Measurements from ENCODE around the gene CLEC19A.

CLEC19A gene

DNA sequence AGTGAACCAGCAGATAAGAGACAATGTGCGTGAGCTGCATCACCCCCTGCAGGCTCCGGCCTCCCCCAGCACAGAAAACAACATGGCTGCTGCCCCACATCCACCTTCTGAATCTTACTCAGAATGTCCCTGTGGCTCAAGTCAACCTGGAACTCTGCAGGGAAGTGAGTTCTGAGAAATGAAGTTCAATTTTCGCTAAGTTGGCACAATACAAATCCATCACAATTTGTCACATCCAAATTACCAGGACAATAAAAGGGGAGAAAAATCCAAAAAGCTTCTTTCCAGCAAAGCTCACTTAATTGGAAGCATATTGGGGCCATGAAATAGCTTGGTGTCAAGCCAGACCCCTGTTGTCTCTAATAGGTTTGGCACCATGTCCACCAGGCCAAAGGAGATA, 38.1 kb downstream of the CLEC19A start:
- no peak for DNase-seq (ENCODE audit: low read depth in 2 of 2)

DNA sequence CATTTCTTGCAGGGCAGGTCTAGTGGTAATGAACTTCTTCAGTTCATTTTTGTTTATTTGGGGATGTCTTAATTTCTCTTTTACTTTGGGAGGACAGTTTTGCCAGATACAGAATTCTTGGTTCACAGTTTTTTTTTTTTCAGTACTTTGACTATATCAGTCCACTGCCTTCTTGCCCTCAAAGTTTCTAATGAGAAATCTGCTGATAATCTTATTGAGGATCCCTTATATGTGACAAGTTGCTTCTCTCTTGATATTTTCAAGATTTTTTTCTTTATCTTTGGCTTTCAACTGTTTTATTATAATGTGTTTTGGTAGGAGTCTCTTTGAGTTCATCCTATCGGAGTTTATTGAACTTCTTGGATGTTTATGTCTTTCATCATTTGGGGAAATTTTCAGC, 42.8 kb downstream of the CLEC19A start:
- no peak for DNase-seq (ENCODE audit: low read depth in 2 of 2)

DNA sequence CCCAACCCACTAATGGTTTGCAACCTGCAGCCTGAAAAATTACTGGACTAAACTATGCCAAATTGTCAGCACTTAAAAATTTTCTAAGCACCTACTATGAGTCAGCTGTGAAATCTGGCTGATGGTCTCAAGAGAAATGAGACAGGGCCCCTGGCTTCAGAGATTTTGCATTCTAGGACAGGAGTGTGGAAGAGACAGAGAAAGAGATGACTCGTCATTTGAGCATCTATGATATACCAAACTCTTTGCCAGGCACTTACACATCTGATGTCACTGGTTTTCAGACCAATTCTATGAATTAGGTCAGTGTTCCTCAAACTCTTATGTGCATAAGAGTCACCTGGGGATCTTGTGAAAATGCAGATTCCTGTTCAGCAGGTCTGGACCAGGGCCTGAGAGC, 44.4 kb downstream of the CLEC19A start:
- no peak for DNase-seq (ENCODE audit: low read depth in 2 of 2)

DNA sequence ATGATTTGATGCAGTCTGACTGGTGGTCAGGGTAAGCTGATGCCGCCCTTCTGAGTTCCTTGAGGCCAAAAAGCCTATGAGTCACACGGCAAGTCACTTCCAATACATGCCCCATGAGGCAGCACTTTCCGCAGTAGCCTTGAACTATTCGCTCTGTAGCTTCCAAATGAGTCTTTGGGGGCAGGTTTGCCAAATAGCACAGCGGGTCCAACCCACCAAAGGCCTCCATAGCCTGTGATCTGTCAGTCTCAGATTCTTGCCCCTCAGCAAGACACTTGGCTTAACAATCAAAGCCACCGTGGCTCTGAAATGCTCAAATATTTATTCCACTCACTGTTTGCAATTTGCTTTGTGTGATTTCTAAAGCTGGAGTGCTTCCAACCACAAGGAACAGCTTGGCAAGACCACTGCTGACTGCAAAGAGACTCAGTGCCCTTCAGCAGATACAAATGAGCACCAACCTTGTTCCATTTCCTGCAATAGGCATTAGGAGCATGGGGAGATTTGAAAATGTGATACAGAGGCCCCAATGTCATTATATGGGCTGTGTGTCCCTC, 45.4 kb downstream of the CLEC19A start:
- no peak for DNase-seq (ENCODE audit: low read depth in 2 of 2)

DNA sequence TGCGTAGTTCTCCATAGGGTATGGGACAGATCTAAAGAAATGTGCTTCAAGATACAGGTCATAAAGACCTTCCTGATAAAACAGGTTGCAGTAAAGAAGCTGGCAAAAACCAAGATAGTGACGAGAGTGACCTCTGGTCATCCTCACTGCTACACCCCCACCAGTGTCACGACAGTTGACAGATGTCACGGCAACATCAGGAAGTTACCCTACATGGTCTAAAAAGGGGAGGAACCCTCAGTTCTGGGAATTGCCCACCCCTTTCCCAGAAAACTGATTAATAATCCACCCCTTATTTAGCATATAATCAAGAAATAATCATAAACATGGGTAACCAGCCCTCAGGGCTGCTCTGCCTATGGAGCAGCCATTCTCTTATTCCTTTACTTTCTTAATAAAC, 46.3 kb downstream of the CLEC19A start:
- no peak for DNase-seq (ENCODE audit: low read depth in 2 of 2)

DNA sequence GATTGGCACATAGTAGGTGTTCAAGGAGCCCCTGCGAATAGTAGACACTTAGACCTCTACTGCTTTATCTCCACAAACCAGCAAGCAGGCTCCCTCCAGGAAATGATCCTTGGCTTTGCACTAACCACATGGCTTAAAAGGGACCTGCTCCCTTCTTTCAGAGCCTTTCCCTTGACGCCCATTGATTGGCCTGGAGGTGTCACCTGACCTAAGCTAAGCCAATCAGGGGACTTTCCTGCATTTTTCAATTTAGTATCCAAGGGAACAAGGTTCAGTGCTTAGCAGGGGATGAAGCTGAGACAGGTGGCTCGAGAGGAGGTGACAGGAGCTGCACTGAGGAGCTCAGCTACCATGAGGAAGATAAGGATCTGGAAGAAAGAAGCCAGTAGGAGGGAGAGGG, 52.8 kb downstream of the CLEC19A start:
- DNase-seq (ENCODE audit: low read depth in 2 of 2), result no peak

DNA sequence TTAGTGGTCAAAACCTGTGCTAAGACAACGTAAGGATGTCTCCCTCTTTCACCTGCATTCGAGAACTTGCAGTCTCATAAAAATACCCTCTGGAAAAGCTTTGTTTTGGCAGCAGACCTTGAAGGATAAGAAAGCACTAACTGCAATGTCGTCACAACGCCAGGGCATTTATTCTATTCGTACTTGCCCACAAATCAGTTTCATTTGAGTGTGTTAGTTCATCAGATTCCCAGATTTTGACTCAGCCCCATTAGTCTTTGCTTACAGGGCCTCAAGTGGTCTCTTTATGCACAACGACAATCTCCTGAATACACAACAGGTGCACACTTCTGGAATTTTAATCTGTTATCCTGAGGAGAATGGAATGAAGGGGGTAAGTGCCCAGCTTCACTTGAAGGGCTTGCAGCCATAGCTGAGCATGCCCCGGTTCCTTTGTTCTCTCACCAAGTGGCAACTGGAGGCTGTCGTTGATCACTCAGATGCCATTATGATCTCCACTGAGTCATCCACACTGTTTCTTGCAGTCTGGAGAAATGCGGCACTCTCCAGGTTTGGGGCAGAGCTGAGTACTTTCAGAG, 58.8 kb downstream of the CLEC19A start:
- no peak for DNase-seq (ENCODE audit: low read depth in 2 of 2)

DNA sequence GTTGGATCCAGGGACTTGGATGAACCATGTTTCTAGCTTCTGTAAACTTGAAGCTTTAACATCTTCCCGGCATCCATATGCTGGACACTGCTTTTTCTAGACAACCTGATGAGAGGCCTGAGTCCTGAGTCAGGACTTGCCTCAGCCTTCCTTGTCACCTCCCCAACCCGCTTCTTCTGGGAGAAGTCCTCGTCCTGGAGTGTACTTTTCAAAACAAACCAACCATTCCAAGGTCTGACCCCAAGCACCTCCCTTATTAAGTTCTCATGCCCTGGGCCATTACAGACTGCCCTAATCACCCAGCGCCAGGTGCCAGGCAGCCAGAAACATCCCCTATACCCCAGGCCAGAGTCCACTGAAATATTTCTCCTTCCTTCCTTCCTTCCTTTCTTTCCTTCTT, 59.4 kb downstream of the CLEC19A start:
- DNase-seq (ENCODE audit: low read depth in 2 of 2), result no peak

DNA sequence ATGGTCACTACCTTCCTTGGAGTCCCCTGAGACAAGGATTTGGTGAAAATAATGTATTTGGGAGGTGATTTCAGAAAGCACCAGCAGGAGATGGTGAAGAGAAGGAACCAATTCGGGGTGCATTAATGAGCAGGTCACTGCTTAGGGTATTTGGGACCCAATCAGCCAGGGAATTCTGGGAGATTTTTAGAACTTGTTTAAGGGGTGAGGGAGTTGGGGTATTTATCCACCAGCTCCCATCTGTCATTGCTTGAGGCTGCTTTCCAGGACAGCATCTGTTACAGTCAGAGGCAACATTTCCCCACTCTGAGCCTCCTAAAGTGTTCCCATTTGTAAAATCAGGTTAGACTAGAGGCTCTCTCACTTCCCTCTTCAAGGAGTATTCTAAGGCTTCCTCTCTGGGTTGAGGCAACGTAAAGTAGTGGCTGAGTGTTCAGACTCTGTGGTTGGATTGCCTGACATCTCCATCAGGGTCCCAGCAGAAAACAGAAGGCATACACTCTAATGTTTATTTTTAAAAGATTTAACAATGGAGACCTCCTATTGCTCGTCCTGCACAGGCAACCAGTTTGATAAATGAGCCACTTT, 60.9 kb downstream of the CLEC19A start:
- no peak for DNase-seq (ENCODE audit: low read depth in 2 of 2)

DNA sequence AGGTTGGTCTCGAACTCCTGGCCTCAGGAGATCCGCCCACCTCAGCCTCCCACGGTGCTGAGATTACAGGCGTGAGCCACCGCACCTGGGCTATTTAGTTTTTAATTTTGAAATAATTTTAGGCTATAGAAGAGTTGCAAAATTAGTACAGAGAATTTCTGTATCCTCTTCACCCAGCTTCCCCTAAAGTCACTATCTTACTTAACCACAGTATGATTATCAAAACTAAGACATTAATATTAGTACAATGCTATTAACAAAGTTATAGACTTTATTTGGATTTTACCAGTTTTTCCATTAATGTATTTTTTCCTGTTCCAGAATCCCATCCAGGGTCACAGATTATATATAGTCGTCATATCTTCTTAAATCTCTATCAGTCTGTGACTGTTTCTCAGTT, 62.6 kb downstream of the CLEC19A start:
- no peak for DNase-seq (ENCODE audit: low read depth in 2 of 2)

DNA sequence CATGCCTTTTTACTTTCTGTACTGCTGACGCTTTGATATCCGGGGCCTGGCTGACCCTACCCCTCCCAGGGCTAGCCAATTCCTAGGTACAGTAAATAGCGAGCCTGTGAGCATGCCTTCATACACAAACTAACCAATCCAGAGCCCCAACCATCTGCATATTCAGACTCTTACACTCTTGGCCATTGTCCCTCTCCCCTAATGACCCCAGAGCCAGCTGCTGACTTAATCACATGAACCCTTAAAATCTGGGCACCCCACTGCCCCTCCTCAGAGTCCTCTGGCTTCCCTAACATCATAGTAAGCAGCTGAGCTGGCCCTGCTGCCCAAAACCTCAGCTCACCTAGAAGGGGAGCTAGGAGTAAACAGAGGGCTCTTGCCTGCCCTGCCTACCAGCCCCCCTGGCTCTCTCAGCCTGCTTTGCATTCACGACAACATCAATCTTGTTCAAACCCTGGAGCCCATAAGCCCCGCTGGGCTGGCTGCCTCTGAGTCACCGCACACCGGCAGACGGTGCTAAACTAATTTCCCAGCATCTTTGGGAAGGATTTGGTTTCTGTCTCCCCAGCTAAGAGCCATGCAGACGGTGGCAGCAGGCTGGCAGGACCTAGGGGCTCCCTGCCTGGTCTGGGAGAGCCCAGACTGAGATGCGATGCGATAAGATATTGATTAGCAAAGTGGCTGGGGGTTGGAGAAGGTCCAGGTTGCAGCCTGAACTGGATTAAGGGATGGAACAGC, 63.2 kb downstream of the CLEC19A start:
- DNase-seq (ENCODE audit: low read depth in 2 of 2), result no peak

DNA sequence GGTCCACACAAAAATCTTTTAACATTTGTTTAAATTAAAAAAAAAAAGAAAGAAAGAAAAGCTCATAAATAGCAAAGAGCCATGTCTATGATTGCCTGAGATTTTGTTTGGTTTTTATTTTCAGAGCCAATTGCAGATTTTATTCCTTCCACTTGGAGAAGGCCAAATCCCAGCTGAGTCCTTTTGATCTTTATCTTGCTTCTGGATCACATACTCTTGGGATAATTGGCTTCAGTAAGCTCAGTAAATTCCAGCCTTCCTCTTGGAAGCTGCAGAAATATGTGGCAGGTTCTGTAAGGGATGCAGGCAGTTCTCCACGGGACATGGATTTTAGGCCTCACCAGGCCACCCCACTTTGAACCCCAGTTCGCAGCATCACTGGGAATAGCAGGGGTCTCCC, 68.8 kb downstream of the CLEC19A start:
- no peak for DNase-seq (ENCODE audit: low read depth in 2 of 2)

DNA sequence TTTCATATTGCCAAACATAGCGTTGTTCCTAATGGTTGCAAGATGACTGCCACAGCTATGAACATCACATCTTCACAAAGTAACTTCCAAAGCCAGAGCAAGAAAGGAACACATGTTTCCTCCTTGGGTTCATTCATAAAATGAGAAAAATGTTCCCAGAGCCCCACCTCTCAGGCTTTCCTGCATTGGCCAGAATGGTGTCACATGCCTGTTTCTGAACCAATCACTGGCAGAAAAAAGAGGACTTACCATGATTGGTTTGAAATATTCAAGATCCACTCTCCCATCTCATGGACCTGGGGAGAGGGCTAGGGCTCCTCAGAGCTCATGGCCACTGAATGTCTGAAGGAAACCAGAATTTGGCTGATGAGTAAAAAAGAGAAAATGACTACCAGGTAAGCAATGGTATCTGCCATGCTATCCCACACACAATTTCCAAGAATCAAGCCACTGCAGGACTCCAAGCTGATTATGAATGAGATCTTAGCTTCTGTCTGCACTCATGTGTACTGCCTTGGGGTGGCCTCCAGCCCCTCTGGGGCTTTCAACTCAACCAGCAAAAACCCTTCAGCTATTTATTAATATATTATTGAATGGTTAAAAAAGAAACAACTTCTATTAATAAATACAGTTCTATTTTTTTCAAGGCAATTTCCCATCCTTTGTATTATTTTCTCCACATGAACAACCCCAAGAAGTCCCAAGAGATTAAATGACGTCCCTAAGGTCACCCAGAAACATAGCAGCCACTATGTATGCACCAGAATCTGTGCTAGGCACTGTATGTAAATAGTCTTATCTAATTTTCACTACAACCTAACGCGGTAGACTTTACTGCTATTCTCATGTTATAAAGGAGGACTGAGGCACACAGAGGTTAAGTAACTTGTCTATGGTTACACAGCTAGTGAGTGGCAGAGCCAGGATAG, 70.8 kb downstream of the CLEC19A start:
- DNase-seq (ENCODE audit: low read depth in 2 of 2), result no peak

DNA sequence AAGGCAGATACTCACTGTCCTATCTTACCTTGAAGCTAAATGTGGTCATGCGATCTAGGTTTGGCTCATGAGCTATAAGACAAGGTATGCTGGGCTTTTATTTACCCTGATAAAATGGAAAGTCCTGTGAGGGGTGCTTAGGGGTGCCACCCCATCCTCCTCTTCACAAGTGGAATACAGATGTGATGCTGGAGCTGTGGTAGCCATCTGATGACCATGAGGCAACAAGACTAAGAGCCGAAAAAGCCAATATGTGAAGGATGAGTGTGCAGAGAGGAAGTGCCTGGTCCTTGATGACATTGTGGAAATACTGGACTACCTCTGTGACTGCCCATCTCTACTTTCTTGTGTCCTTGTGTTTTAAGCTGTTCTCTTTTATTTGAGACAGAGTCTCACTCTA, 74.0 kb downstream of the CLEC19A start:
- DNase-seq (ENCODE audit: low read depth in 2 of 2), result no peak
